HCT116 (cell line): ENCODE data around the gene DIDO1. TPM values are rescaled to one million over a fixed set of nuclear protein-coding genes. Genes with fewer than 3 reads are reported as not detected.

Source experiments
- ATAC-seq: fragments of 200-7000 bp; cut with Tn5 transposase; 2 replicates; pipeline ENCODE4 v1.9.1; 2020; ENCODE audit warnings: mild to moderate bottlenecking, moderate library complexity
- BruUV-seq: library from RNA; stranded (reverse); fragments of 400-500 nt; replicated peaks from 2 replicates; lab custom pipeline; 2021; lab: Mats Ljungman, UMichigan
- CTCF ChIA-PET: fragments of 300-600 bp; sonication (Branson Sonifier 250); formaldehyde crosslinking; loops from one replicate; lab custom pipeline; 2021; ENCODE audit warnings: antibody characterized with exemption; lab: Charles Lee
- POLR2A ChIA-PET: fragments of 300-600, 350-600 bp; sonication (Branson Sonifier 250); formaldehyde crosslinking; loops from one replicate; lab custom pipeline; 2021; ENCODE audit warnings: antibody characterized with exemption; lab: Charles Lee
- RAD21 ChIA-PET, 2 experiments: fragments of 300-600 bp; sonication (Branson Sonifier 250); formaldehyde crosslinking; loops; one replicate each; lab custom pipeline; 2023; ENCODE audit warnings: low total read pairs in 2 of 2; ENCODE audit not compliant: uncharacterized antibody in 2 of 2, unreplicated experiment in 2 of 2, low non-redundant PET in 1 of 2; lab: Charles Lee
- DNase-seq: peaks from one replicate; pipeline ENCODE4 v3.0.0-alpha.2; 2010; ENCODE audit warnings: low read depth, low spot score
- H2AFZ ChIP-seq: fragments of 200-600 bp; shearing (Covaris generic), sonication (generic); 2 replicates; pipeline ENCODE4 v1.6.1; 2017; ENCODE audit warnings: low read depth, mixed run types, mixed read lengths, antibody characterized with exemption, low read length; ENCODE audit not compliant: poor library complexity, severe bottlenecking
- H3K27ac ChIP-seq: 2 replicates; pipeline ENCODE4 v1.5.1; 2012; ENCODE audit warnings: low read depth, low read length
- H3K27me3 ChIP-seq: fragments of 200-600 bp; sonication (generic); 2 replicates; pipeline ENCODE4 v1.6.1; 2016; ENCODE audit warnings: mixed run types, low read length, mixed read lengths; ENCODE audit not compliant: insufficient read depth
- H3K36me3 ChIP-seq, 2 experiments: fragments of 200-500 bp in 1 of 2; fragments of 200-600 bp in 1 of 2; sonication (Bioruptor generic) in 1 of 2; sonication (generic) in 1 of 2; 2 replicates each; pipeline versions ENCODE4 v1.5.1 to v1.6.1; 2014 to 2016; ENCODE audit warnings: low read length in 2 of 2, inconsistent platforms in 1 of 2, mixed read lengths in 1 of 2, mixed run types in 1 of 2; ENCODE audit not compliant: insufficient read depth in 2 of 2, control insufficient read depth in 1 of 2
- H3K4me1 ChIP-seq, 2 experiments: fragments of 200-600 bp in 1 of 2; sonication (generic) in 1 of 2; 2 replicates each; pipeline versions ENCODE4 v1.5.1 to v1.6.1; 2012 to 2017; ENCODE audit warnings: low read length in 2 of 2, inconsistent platforms in 1 of 2, mild to moderate bottlenecking in 1 of 2, mixed read lengths in 1 of 2, mixed run types in 1 of 2, moderate library complexity in 1 of 2; ENCODE audit not compliant: insufficient read depth in 2 of 2, control insufficient read depth in 1 of 2
- H3K4me2 ChIP-seq: fragments of 200-600 bp; sonication (generic); 2 replicates; pipeline ENCODE4 v1.6.1; 2017; ENCODE audit warnings: mixed run types, low read length, mixed read lengths
- H3K4me3 ChIP-seq, 2 experiments: fragments of 200-600 bp in 1 of 2; sonication (generic) in 1 of 2; replicated peaks in 1 of 2; 2 replicates each; pipeline ENCODE4 v1.5.1; 2011 to 2016; ENCODE audit warnings: low read length in 2 of 2, control low read depth in 1 of 2, low read depth in 1 of 2, mild to moderate bottlenecking in 1 of 2, mixed read lengths in 1 of 2, mixed run types in 1 of 2
- H3K79me2 ChIP-seq: fragments of 200-600 bp; sonication (generic); 2 replicates; pipeline ENCODE4 v1.6.1; 2017; ENCODE audit warnings: mild to moderate bottlenecking, mixed run types, low read length, moderate library complexity, mixed read lengths; ENCODE audit not compliant: insufficient read depth
- H3K9ac ChIP-seq: fragments of 200-600 bp; sonication (generic); 2 replicates; pipeline ENCODE4 v1.6.1; 2016; ENCODE audit warnings: low read length, mixed read lengths
- H3K9me2 ChIP-seq: fragments of 200-600 bp; sonication (generic), shearing (Covaris generic); 2 replicates; pipeline ENCODE4 v1.6.1; 2017; ENCODE audit warnings: mixed run types, mild to moderate bottlenecking, moderate library complexity; ENCODE audit not compliant: insufficient read depth
- H3K9me3 ChIP-seq, 2 experiments: fragments of 200-500 bp in 1 of 2; fragments of 200-600 bp in 1 of 2; sonication (Bioruptor generic) in 1 of 2; sonication (generic) in 1 of 2; 2 replicates each; pipeline ENCODE4 v1.6.1; 2014 to 2017; ENCODE audit warnings: low read length in 2 of 2, mixed read lengths in 2 of 2, inconsistent platforms in 1 of 2, low read depth in 1 of 2, mild to moderate bottlenecking in 1 of 2, mixed run types in 1 of 2, moderate library complexity in 1 of 2; ENCODE audit not compliant: control insufficient read depth in 1 of 2, insufficient read depth in 1 of 2
- H4K20me1 ChIP-seq: fragments of 200-600 bp; sonication (generic), shearing (Covaris generic); 2 replicates; pipeline ENCODE4 v1.6.1; 2017; ENCODE audit warnings: mixed run types, mild to moderate bottlenecking, moderate library complexity; ENCODE audit not compliant: insufficient read depth
- ATF3 ChIP-seq: IDR thresholded peaks from 2 replicates; pipeline ENCODE4 v1.6.1; 2012
- CBX3 ChIP-seq: IDR thresholded peaks from 2 replicates; pipeline ENCODE4 v1.6.1; 2012; ENCODE audit warnings: low read depth
- CEBPB ChIP-seq: IDR thresholded peaks from 2 replicates; pipeline ENCODE4 v1.6.1; 2012; ENCODE audit warnings: low read depth
- EGR1 ChIP-seq: IDR thresholded peaks from 2 replicates; pipeline ENCODE4 v1.6.1; 2012; ENCODE audit warnings: low read depth
- ELF1 ChIP-seq: IDR thresholded peaks from 2 replicates; pipeline ENCODE4 v1.6.1; 2012; ENCODE audit warnings: low read depth, borderline replicate concordance
- EZH2 ChIP-seq: fragments of 200-600 bp; sonication (generic); IDR thresholded peaks from 2 replicates; pipeline ENCODE4 v1.6.1; 2017; ENCODE audit warnings: antibody characterized with exemption, mixed run types
- EZH2phosphoT487 ChIP-seq: fragments of 200-600 bp; IDR thresholded peaks from 2 replicates; pipeline ENCODE4 v1.6.1; 2018; ENCODE audit warnings: antibody characterized with exemption, borderline replicate concordance
- FOSL1 ChIP-seq: IDR thresholded peaks from 2 replicates; pipeline ENCODE4 v1.6.1; 2012; ENCODE audit warnings: low read depth
- JUND ChIP-seq: IDR thresholded peaks from 2 replicates; pipeline ENCODE4 v1.6.1; 2012
- MAX ChIP-seq: IDR thresholded peaks from 2 replicates; pipeline ENCODE4 v1.6.1; 2012
- POLR2A ChIP-seq: IDR thresholded peaks from 2 replicates; pipeline ENCODE4 v1.7.0; 2011; ENCODE audit warnings: borderline replicate concordance; ENCODE audit not compliant: insufficient read depth, insufficient read length; ENCODE audit errors: extremely low read depth
- POLR2AphosphoS5 ChIP-seq: IDR thresholded peaks from 2 replicates; pipeline ENCODE4 v1.6.1; 2011; ENCODE audit warnings: mild to moderate bottlenecking, low read depth, low read length, moderate library complexity
- RAD21 ChIP-seq: IDR thresholded peaks from 2 replicates; pipeline ENCODE4 v1.6.1; 2012; ENCODE audit warnings: low read depth, mild to moderate bottlenecking
- REST ChIP-seq: IDR thresholded peaks from 2 replicates; pipeline ENCODE4 v1.6.1; 2012; ENCODE audit warnings: low read depth
- SIN3A ChIP-seq: IDR thresholded peaks from 2 replicates; pipeline ENCODE4 v1.6.1; 2012; ENCODE audit warnings: low read depth
- TCF7L2 ChIP-seq: IDR thresholded peaks from 2 replicates; pipeline ENCODE4 v1.7.0; 2011; ENCODE audit warnings: borderline replicate concordance, inconsistent platforms; ENCODE audit not compliant: insufficient read depth, insufficient read length; ENCODE audit errors: extremely low read depth
- YY1 ChIP-seq: IDR thresholded peaks from 2 replicates; pipeline ENCODE4 v1.6.1; 2011; ENCODE audit warnings: low read length, low read depth, moderate library complexity, mild to moderate bottlenecking; ENCODE audit not compliant: insufficient replicate concordance; ENCODE audit errors: extremely low read depth
- ZBTB33 ChIP-seq: IDR thresholded peaks from 2 replicates; pipeline ENCODE4 v1.6.1; 2011; ENCODE audit warnings: mild to moderate bottlenecking, low read length, moderate library complexity; ENCODE audit not compliant: insufficient replicate concordance; ENCODE audit errors: extremely low read depth
- ZFX ChIP-seq: fragments of 450-650 bp; IDR thresholded peaks from 2 replicates; pipeline ENCODE4 v1.6.1; 2017
- ZNF274 ChIP-seq: fragments of 200-500 bp; sonication (Bioruptor generic); IDR thresholded peaks from 2 replicates; pipeline ENCODE4 v1.6.1; 2014; ENCODE audit warnings: mild to moderate bottlenecking, low read depth, low read length, inconsistent platforms
- intact Hi-C: fragments of 100-400 bp; cut with micrococcal nuclease; formaldehyde crosslinking; loops from 2 replicates; pipeline ENCODE4 v1.10.0; 2022
- total RNA-seq: library from RNA; stranded (reverse); gene quantifications from one replicate; pipeline ENCODE4 v1.2.1, GENCODE V29; 2021; ENCODE audit not compliant: unreplicated experiment

The DIDO1 gene
- total RNA-seq, 1 experiment from 2014 or later, result 41.4 TPM

- Histone ChIP-seq H2AFZ (no peak overlapping the region), H3K4me3 (no peak overlapping the region), H4K20me1 (peaks cover 9% of the 10 kb centered on the region; the same call in 1 of the 2 replicates), H3K4me2 (no peak overlapping the region), H3K4me1 (peaks cover 7 to 16% of the 10 kb centered on the region in 2 experiments; a peak in 3 of 4 replicates), H3K27me3 (no peaks in the 10 kb centered on the region)
- ChIA-PET RAD21 (no interaction called here), CTCF (no interaction called here)
- no peak for ATAC-seq
- no peak for TF ChIP-seq FOSL1
- no peak for TF ChIP-seq POLR2AphosphoS5
- TF ChIP-seq POLR2A, result no peak
- TF ChIP-seq ZNF274, result no peak
- TF ChIP-seq JUND, result no peak
- TF ChIP-seq RAD21, result no peak
- no peak for TF ChIP-seq ZFX
- no peak for TF ChIP-seq TCF7L2
- TF ChIP-seq REST, result no peak
- no peak for TF ChIP-seq SIN3A
- TF ChIP-seq ELF1, result no peak
- no peak for TF ChIP-seq YY1
- no peak for TF ChIP-seq CBX3
- TF ChIP-seq MAX, result no peak
- TF ChIP-seq ZBTB33, result no peak
- TF ChIP-seq CEBPB, result no peak
- no peak for TF ChIP-seq EZH2phosphoT487
- TF ChIP-seq EGR1, result no peak
- TF ChIP-seq ATF3, result no peak
- no peak for TF ChIP-seq EZH2
- TF ChIP-seq, all 23 proteins: peak for 0
- Histone ChIP-seq H3K9me2 (no peaks in the 10 kb centered on the region), H3K9ac (no peak overlapping the region), H3K79me2 (peaks cover 34% of the 10 kb centered on the region), H3K27ac (no peak overlapping the region), H3K36me3 (peaks cover 13 to 29% of the 10 kb centered on the region in 2 experiments; a peak in 3 of 4 replicates), H3K9me3 (no peaks in the 10 kb centered on the region)
- intact Hi-C loops, result no loop called here
- no peak for DNase-seq
- POLR2A ChIA-PET, result no interaction called here
- no TSS peak for BruUV-seq
These were observed 68.1 kb downstream of the DIDO1 start for GRCh38 chr20:62858058-62858830.
